ENCODE results near the gene RCCD1. TPM values are rescaled to one million over a fixed set of nuclear protein-coding genes. Genes with fewer than 3 reads are reported as not detected.

Gene RCCD1
- polyA plus RNA-seq, 1 donor from 2014 or later = 4.5 TPM

DNA sequence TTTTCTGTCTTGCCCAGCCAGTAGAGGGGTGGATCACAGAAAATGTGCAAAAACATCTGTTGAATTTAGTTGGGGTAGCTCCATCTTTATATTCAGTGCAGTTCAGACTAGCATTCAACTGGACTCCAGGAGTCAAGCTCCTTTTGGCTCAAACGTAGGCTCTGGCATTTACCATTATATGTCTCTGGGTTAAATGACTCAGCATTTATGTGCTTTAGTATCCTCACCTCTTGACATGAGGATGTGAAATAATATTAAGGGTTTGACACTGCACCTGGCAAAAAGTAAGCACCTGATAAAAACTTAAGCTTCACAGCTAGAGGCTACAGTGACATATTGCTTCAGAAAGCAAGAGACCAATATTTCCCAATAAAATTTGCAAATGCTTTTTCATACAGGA lies 24.9 kb downstream of the RCCD1 start:
- H3K4me3 ChIP-seq (ENCODE audit: low read length) = no peak overlapping the region
- no peak for TF ChIP-seq MXI1 (conservative IDR thresholded peaks at IDR 0.05; ENCODE audit: poor library complexity, severe bottlenecking)
- no peak for TF ChIP-seq RAD21 (conservative IDR thresholded peaks at IDR 0.05)
- TF ChIP-seq, protein P1, sequence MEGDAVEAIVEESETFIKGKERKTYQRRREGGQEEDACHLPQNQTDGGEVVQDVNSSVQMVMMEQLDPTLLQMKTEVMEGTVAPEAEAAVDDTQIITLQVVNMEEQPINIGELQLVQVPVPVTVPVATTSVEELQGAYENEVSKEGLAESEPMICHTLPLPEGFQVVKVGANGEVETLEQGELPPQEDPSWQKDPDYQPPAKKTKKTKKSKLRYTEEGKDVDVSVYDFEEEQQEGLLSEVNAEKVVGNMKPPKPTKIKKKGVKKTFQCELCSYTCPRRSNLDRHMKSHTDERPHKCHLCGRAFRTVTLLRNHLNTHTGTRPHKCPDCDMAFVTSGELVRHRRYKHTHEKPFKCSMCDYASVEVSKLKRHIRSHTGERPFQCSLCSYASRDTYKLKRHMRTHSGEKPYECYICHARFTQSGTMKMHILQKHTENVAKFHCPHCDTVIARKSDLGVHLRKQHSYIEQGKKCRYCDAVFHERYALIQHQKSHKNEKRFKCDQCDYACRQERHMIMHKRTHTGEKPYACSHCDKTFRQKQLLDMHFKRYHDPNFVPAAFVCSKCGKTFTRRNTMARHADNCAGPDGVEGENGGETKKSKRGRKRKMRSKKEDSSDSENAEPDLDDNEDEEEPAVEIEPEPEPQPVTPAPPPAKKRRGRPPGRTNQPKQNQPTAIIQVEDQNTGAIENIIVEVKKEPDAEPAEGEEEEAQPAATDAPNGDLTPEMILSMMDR (IDR thresholded peaks at IDR 0.05; ENCODE audit: poor library complexity, severe bottlenecking) = no peak
- no peak for TF ChIP-seq EZH2 (IDR thresholded peaks at IDR 0.05; ENCODE audit: borderline replicate concordance, insufficient read depth, low read length, poor library complexity, severe bottlenecking)
- TF ChIP-seq EP300 (conservative IDR thresholded peaks at IDR 0.05; ENCODE audit: poor library complexity, severe bottlenecking) = no peak
- TF ChIP-seq POLR2AphosphoS5 (IDR thresholded peaks at IDR 0.05) = no peak
- TF ChIP-seq, protein P2, sequence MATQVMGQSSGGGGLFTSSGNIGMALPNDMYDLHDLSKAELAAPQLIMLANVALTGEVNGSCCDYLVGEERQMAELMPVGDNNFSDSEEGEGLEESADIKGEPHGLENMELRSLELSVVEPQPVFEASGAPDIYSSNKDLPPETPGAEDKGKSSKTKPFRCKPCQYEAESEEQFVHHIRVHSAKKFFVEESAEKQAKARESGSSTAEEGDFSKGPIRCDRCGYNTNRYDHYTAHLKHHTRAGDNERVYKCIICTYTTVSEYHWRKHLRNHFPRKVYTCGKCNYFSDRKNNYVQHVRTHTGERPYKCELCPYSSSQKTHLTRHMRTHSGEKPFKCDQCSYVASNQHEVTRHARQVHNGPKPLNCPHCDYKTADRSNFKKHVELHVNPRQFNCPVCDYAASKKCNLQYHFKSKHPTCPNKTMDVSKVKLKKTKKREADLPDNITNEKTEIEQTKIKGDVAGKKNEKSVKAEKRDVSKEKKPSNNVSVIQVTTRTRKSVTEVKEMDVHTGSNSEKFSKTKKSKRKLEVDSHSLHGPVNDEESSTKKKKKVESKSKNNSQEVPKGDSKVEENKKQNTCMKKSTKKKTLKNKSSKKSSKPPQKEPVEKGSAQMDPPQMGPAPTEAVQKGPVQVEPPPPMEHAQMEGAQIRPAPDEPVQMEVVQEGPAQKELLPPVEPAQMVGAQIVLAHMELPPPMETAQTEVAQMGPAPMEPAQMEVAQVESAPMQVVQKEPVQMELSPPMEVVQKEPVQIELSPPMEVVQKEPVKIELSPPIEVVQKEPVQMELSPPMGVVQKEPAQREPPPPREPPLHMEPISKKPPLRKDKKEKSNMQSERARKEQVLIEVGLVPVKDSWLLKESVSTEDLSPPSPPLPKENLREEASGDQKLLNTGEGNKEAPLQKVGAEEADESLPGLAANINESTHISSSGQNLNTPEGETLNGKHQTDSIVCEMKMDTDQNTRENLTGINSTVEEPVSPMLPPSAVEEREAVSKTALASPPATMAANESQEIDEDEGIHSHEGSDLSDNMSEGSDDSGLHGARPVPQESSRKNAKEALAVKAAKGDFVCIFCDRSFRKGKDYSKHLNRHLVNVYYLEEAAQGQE (IDR thresholded peaks at IDR 0.05; ENCODE audit: borderline replicate concordance) = no peak
- TF ChIP-seq TAF1 (IDR thresholded peaks at IDR 0.05; ENCODE audit: low read depth) = no peak
- no peak for TF ChIP-seq SMC3 (conservative IDR thresholded peaks at IDR 0.05; ENCODE audit: poor library complexity)
- peaks cover under 1% of the 10 kb centered on the region for H3K79me2 ChIP-seq (replicated peaks; ENCODE audit: insufficient read depth, low read length)
- no peaks in the 10 kb centered on the region for H3K36me3 ChIP-seq (ENCODE audit: insufficient read depth, low read length)
- H3K9me3 ChIP-seq (ENCODE audit: low read length) = no peaks in the 10 kb centered on the region
- no peaks in the 10 kb centered on the region for H4K20me1 ChIP-seq (ENCODE audit: insufficient read depth)
- H3K9ac ChIP-seq (ENCODE audit: low read length) = no peak overlapping the region
- no peaks in the 10 kb centered on the region for H3F3A ChIP-seq (ENCODE audit: insufficient read depth, low read length, poor library complexity, severe bottlenecking)
- no peaks in the 10 kb centered on the region for H3K27me3 ChIP-seq (ENCODE audit: insufficient read depth, low read depth, low read length)
- no peak overlapping the region for H3K4me2 ChIP-seq (ENCODE audit: low read length)
- no peaks in the 10 kb centered on the region for H3K9me2 ChIP-seq (ENCODE audit: insufficient read depth, low read length)
- no peak overlapping the region for H2AFZ ChIP-seq (ENCODE audit: low read depth, low read length)
- H3K27ac ChIP-seq (ENCODE audit: low read length) = no peak overlapping the region

DNA sequence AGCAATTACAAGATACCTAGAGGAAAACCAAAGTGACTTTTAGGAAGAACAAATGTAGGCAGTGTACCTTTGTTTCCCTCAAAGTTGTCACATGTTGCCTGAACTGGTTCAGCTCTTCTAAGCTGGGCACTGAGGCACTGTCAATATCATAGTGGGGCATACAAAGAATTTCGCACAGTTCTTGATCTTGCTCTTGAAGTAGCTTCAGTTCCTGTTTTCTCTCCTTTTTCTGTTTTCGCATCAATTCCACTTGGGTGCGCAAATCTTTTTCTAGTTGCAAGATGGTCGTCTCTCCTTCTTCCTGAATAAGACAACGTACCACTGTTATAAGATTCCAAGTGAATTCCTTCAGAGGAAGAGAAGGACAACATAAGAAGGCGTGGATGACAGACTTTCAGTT lies 27.0 kb downstream of the RCCD1 start:
- Histone ChIP-seq H3K9me3 (ENCODE audit: low read length) (no peaks in the 10 kb centered on the region), H3K79me2 (replicated peaks; ENCODE audit: insufficient read depth, low read length) (peaks cover 16% of the 10 kb centered on the region), H3F3A (ENCODE audit: insufficient read depth, low read length, poor library complexity, severe bottlenecking) (no peaks in the 10 kb centered on the region), H3K4me3 (ENCODE audit: low read length) (no peak overlapping the region), H3K9ac (ENCODE audit: low read length) (no peak overlapping the region), H2AFZ (ENCODE audit: low read depth, low read length) (no peak overlapping the region), H3K27ac (ENCODE audit: low read length) (no peak overlapping the region), H4K20me1 (ENCODE audit: insufficient read depth) (no peaks in the 10 kb centered on the region), H3K27me3 (ENCODE audit: insufficient read depth, low read depth, low read length) (no peaks in the 10 kb centered on the region), H3K9me2 (ENCODE audit: insufficient read depth, low read length) (no peaks in the 10 kb centered on the region), H3K36me3 (ENCODE audit: insufficient read depth, low read length) (no peaks in the 10 kb centered on the region), H3K4me2 (ENCODE audit: low read length) (no peak overlapping the region)
- TF ChIP-seq, protein P2 (IDR thresholded peaks at IDR 0.05; ENCODE audit: borderline replicate concordance) = no peak
- no peak for TF ChIP-seq SMC3 (conservative IDR thresholded peaks at IDR 0.05; ENCODE audit: poor library complexity)
- TF ChIP-seq, protein P1 (IDR thresholded peaks at IDR 0.05; ENCODE audit: poor library complexity, severe bottlenecking) = no peak
- no peak for TF ChIP-seq MXI1 (conservative IDR thresholded peaks at IDR 0.05; ENCODE audit: poor library complexity, severe bottlenecking)
- TF ChIP-seq RAD21 (conservative IDR thresholded peaks at IDR 0.05) = no peak
- no peak for TF ChIP-seq TAF1 (IDR thresholded peaks at IDR 0.05; ENCODE audit: low read depth)
- no peak for TF ChIP-seq EP300 (conservative IDR thresholded peaks at IDR 0.05; ENCODE audit: poor library complexity, severe bottlenecking)
- no peak for TF ChIP-seq POLR2AphosphoS5 (IDR thresholded peaks at IDR 0.05)
- no peak for TF ChIP-seq EZH2 (IDR thresholded peaks at IDR 0.05; ENCODE audit: borderline replicate concordance, insufficient read depth, low read length, poor library complexity, severe bottlenecking)

Measured in neural cell (in vitro differentiated cells).